GM12801 (cell line): ENCODE results near the gene ZNF462.

Source experiments
- CTCF ChIP-seq: IDR thresholded peaks from one replicate; pipeline ENCODE4 v1.5.1; 2011; ENCODE audit warnings: control low read depth; ENCODE audit not compliant: insufficient read length; ENCODE audit errors: extremely low read depth

The ZNF462 gene

GRCh38 chr9:106913276-106913675, 50.3 kb downstream of the ZNF462 start:
- no peak for TF ChIP-seq CTCF

GRCh38 chr9:106915851-106916250, 52.9 kb downstream of the ZNF462 start:
- no peak for TF ChIP-seq CTCF

GRCh38 chr9:106916466-106917235, 53.7 kb downstream of the ZNF462 start:
- no peak for TF ChIP-seq CTCF

GRCh38 chr9:106918825-106919509, 56.0 kb downstream of the ZNF462 start:
- no peak for TF ChIP-seq CTCF

- no peak for TF ChIP-seq CTCF
Measured at GRCh38 chr9:106920091-106920490, 57.1 kb downstream of the ZNF462 start.

GRCh38 chr9:106920701-106921283, 57.8 kb downstream of the ZNF462 start:
- TF ChIP-seq CTCF = no peak

GRCh38 chr9:106921341-106921899, 58.5 kb downstream of the ZNF462 start:
- TF ChIP-seq CTCF = no peak
